ENCODE results near the gene BTN3A1.

DNA sequence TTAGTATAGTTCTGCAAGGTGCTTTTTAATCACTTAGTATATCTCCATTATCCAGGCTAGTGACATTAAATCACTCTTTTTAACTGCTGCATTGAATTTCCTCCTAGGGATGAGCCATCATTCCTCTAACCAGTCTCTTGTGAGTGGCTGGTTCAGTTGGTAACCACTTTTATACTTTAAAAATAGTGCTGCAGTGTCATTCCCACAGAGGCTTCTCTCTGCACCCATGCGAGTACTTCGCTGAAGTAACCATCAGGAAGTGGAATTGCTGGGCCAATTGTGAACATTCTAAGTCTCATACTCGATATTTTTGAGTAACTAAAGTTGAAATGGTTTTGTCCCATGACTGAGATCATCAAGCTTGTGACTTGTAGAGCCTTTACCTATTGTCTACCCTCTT lies 35.0 kb upstream of the BTN3A1 start:
- TF ChIP-seq, protein P1, sequence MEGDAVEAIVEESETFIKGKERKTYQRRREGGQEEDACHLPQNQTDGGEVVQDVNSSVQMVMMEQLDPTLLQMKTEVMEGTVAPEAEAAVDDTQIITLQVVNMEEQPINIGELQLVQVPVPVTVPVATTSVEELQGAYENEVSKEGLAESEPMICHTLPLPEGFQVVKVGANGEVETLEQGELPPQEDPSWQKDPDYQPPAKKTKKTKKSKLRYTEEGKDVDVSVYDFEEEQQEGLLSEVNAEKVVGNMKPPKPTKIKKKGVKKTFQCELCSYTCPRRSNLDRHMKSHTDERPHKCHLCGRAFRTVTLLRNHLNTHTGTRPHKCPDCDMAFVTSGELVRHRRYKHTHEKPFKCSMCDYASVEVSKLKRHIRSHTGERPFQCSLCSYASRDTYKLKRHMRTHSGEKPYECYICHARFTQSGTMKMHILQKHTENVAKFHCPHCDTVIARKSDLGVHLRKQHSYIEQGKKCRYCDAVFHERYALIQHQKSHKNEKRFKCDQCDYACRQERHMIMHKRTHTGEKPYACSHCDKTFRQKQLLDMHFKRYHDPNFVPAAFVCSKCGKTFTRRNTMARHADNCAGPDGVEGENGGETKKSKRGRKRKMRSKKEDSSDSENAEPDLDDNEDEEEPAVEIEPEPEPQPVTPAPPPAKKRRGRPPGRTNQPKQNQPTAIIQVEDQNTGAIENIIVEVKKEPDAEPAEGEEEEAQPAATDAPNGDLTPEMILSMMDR (IDR thresholded peaks at IDR 0.05; ENCODE audit: poor library complexity, severe bottlenecking), result no peak
- no peak for TF ChIP-seq EZH2 (IDR thresholded peaks at IDR 0.05; ENCODE audit: borderline replicate concordance, insufficient read depth, low read length, poor library complexity, severe bottlenecking)
- TF ChIP-seq EP300 (conservative IDR thresholded peaks at IDR 0.05; ENCODE audit: poor library complexity, severe bottlenecking), result no peak
- no peak for TF ChIP-seq POLR2AphosphoS5 (IDR thresholded peaks at IDR 0.05)
- no peak for TF ChIP-seq TAF1 (IDR thresholded peaks at IDR 0.05; ENCODE audit: low read depth)
- no peak for TF ChIP-seq RAD21 (conservative IDR thresholded peaks at IDR 0.05)
- TF ChIP-seq SMC3 (conservative IDR thresholded peaks at IDR 0.05; ENCODE audit: poor library complexity), result no peak
- TF ChIP-seq MXI1 (conservative IDR thresholded peaks at IDR 0.05; ENCODE audit: poor library complexity, severe bottlenecking), result no peak

Data from neural cell (in vitro differentiated cells).